Measurements from ENCODE around the gene CDYL. TPM values are rescaled to one million over a fixed set of nuclear protein-coding genes. Genes with fewer than 3 reads are reported as not detected.

The CDYL gene, protein sequence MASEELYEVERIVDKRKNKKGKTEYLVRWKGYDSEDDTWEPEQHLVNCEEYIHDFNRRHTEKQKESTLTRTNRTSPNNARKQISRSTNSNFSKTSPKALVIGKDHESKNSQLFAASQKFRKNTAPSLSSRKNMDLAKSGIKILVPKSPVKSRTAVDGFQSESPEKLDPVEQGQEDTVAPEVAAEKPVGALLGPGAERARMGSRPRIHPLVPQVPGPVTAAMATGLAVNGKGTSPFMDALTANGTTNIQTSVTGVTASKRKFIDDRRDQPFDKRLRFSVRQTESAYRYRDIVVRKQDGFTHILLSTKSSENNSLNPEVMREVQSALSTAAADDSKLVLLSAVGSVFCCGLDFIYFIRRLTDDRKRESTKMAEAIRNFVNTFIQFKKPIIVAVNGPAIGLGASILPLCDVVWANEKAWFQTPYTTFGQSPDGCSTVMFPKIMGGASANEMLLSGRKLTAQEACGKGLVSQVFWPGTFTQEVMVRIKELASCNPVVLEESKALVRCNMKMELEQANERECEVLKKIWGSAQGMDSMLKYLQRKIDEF
- 10 to 100 TPM; 24.0 to 29.6 TPM for total RNA-seq

DNA sequence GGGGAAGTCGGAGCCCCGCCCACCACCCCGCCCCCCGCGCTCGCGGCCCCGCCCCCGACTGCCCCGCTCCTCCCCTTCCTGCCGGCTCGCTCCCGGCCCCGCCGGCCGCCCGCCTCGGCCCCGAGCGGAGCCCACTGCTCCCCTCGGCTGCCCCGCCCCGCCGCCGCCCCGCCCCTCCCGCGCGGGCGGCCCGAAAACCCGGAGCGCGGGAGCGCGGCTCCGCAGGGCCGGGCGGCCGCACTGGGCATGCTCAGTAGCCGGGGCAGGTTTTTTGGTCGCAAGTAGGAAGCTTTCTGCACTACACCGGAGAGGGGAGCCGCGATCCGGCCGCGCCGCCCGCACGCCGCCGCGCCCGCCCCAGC lies at the start of gene CDYL:
CDYL (plus strand) TSS at position 274 of the 362 bp plus-strand sequence. CDS start 380 bp downstream, outside the sequence.
- Mint-ChIP-seq H3K27ac (peak within 1 kb of the TSS; percentile 88 to 94), H3K36me3 (peaks cover 10 to 34% of the 10 kb centered on the region in 2 donors), H3K9me3 (peaks cover 0 to 28% of the 10 kb centered on the region in 2 donors)
- ATAC-seq = peak; percentile 72 to 83
- DNase-seq (ENCODE audit: low spot score in 2 of 2) = peak; percentile 85 to 91

- Mint-ChIP-seq H3K27ac (no peak overlapping the region), H3K36me3 (no peaks in the 10 kb centered on the region), H3K9me3 (no peaks in the 10 kb centered on the region)
- ATAC-seq = no peak
- no peak for DNase-seq (ENCODE audit: low spot score in 2 of 2)
Measured at GRCh38 chr6:4726645-4727044, 49.6 kb upstream of the CDYL start.

GRCh38 chr6:4727217-4727616 lies 49.0 kb upstream of the CDYL start:
- ATAC-seq (no peak), DNase-seq (ENCODE audit: low spot score in 2 of 2) (no peak)
- Mint-ChIP-seq H3K9me3 (no peaks in the 10 kb centered on the region), H3K36me3 (no peaks in the 10 kb centered on the region), H3K27ac (no peak overlapping the region)

- Mint-ChIP-seq H3K9me3 (no peaks in the 10 kb centered on the region), H3K36me3 (no peaks in the 10 kb centered on the region), H3K27ac (peak overlapping the region in 1 of 2 donors; percentile 80)
- ATAC-seq = peak; percentile 79 to 93
- peak in 1 of 2 donors; percentile 13 for DNase-seq (ENCODE audit: low spot score in 2 of 2)
Measured at GRCh38 chr6:4727671-4728435, 48.4 kb upstream of the CDYL start.

DNA sequence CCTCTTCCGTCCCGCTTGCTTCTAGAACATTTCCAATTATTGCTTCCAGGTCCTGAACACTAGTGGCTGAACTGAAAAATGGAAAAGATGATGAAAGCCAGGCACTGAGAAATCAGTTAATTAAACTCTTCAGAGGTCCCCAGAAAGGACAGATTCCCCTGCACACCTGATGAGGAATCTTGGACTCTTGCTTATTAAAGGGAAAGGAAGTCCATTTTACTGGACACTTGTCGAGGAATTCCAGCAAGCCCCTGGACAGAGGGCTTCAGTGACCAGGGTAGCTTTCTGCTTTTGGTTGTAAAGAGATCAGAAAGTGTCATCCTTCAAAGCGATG lies 47.8 kb upstream of the CDYL start:
- no peaks in the 10 kb centered on the region for H3K36me3 Mint-ChIP-seq
- H3K27ac Mint-ChIP-seq = no peak overlapping the region
- H3K9me3 Mint-ChIP-seq = no peaks in the 10 kb centered on the region
- DNase-seq (ENCODE audit: low spot score in 2 of 2) (no peak), ATAC-seq (no peak)

GRCh38 chr6:4728926-4729325 lies 47.3 kb upstream of the CDYL start:
- no peaks in the 10 kb centered on the region for H3K9me3 Mint-ChIP-seq
- H3K36me3 Mint-ChIP-seq = no peaks in the 10 kb centered on the region
- DNase-seq (ENCODE audit: low spot score in 2 of 2) = no peak
- ATAC-seq = no peak
- peak overlapping the region; percentile 10 to 35 for H3K27ac Mint-ChIP-seq

GRCh38 chr6:4731996-4732395 lies 44.2 kb upstream of the CDYL start:
- H3K27ac Mint-ChIP-seq = no peak overlapping the region
- ATAC-seq (no peak), DNase-seq (ENCODE audit: low spot score in 2 of 2) (no peak)
- H3K9me3 Mint-ChIP-seq = no peaks in the 10 kb centered on the region
- H3K36me3 Mint-ChIP-seq = no peaks in the 10 kb centered on the region

DNA sequence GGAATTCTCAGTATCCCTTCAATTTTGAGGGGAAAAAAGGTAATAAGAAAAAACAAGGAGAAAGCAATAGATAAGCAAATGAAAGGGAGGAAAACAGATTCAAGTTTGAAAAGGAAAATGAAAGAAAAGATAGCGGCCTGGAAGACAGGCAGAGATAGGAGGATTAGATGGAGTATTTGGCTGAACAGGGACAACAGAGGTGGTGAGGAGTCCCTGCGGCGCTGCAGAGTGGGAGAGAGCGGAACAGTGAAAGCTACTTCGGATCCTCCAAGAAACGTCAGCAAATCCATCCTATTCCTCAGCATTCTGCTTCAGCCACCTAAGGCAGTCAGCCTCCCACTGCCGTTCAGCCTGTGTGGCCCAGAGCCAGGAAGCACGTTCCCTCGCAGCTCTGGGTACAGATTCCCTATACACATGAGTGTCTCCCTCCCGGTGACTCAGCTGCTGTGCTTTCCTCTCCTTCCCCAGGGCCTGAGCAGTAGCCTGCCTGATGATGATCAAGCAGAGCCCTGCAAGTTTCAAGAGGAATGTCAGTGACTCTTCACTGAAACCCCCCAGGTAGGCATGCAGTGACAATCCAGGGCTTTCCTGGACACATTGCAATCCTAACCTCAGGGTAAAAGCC lies 43.4 kb upstream of the CDYL start:
- Mint-ChIP-seq H3K36me3 (no peaks in the 10 kb centered on the region), H3K9me3 (no peaks in the 10 kb centered on the region), H3K27ac (no peak overlapping the region)
- DNase-seq (ENCODE audit: low spot score in 2 of 2) (no peak), ATAC-seq (no peak)

GRCh38 chr6:4736371-4736873 lies 39.8 kb upstream of the CDYL start:
- Mint-ChIP-seq H3K36me3 (no peaks in the 10 kb centered on the region), H3K9me3 (no peaks in the 10 kb centered on the region), H3K27ac (no peak overlapping the region)
- DNase-seq (ENCODE audit: low spot score in 2 of 2) (no peak), ATAC-seq (no peak)

- Mint-ChIP-seq H3K27ac (no peak overlapping the region), H3K9me3 (no peaks in the 10 kb centered on the region), H3K36me3 (no peaks in the 10 kb centered on the region)
- DNase-seq (ENCODE audit: low spot score in 2 of 2) (no peak), ATAC-seq (no peak)
Measured at GRCh38 chr6:4740032-4740431, 36.2 kb upstream of the CDYL start.

- no peaks in the 10 kb centered on the region for H3K36me3 Mint-ChIP-seq
- H3K27ac Mint-ChIP-seq = no peak overlapping the region
- DNase-seq (ENCODE audit: low spot score in 2 of 2) = no peak
- no peaks in the 10 kb centered on the region for H3K9me3 Mint-ChIP-seq
- no peak for ATAC-seq
Measured at GRCh38 chr6:4743062-4743461, 33.1 kb upstream of the CDYL start.

DNA sequence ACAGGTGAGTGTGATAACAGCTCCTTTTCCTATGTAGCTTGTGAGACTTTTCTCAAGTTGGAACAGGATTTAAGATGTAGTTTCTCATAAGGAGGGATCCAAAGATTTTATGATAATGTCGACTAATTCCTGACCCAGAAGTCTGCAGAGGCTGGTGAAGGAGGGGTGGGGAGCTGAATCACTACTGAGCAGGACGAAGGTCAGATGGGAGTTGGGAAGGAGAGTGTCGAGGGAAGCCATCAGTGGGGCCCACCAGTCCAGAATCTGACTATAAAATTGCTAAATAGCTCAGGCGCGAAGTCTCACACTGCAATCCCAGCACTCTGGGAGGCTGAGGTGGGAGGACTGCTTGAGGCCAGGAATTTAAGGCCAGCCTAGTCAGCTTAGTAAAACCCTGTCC lies 32.3 kb upstream of the CDYL start:
- no peak for ATAC-seq
- H3K36me3 Mint-ChIP-seq = no peaks in the 10 kb centered on the region
- H3K27ac Mint-ChIP-seq = no peak overlapping the region
- no peak for DNase-seq (ENCODE audit: low spot score in 2 of 2)
- no peaks in the 10 kb centered on the region for H3K9me3 Mint-ChIP-seq

DNA sequence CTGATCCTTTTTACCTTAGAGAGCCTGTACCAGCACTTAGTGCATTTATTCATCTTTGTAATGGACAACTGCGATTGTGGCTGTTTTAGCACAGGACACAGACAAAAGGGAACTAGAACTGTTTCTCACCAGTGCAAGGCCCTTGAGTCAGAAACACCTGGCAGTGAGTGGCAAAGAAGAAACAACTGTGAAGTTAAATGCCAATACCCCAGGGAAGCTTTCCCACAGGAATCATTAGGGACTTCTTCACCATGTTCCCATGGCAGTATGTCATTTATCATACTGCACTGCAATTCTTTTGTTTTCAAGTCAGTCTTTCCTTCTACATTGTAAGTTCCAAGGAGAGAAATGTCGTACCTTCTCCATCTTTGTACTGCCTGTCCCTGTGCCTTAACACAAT lies 28.6 kb upstream of the CDYL start:
- no peak for DNase-seq (ENCODE audit: low spot score in 2 of 2)
- Mint-ChIP-seq H3K36me3 (no peaks in the 10 kb centered on the region), H3K27ac (no peak overlapping the region), H3K9me3 (peaks cover 0 to 4% of the 10 kb centered on the region in 2 donors)
- ATAC-seq = no peak

GRCh38 chr6:4751823-4752464 lies 24.3 kb upstream of the CDYL start:
- H3K27ac Mint-ChIP-seq = no peak overlapping the region
- ATAC-seq (no peak), DNase-seq (ENCODE audit: low spot score in 2 of 2) (no peak)
- no peaks in the 10 kb centered on the region for H3K36me3 Mint-ChIP-seq
- H3K9me3 Mint-ChIP-seq = peaks cover 0 to 4% of the 10 kb centered on the region in 2 donors

DNA sequence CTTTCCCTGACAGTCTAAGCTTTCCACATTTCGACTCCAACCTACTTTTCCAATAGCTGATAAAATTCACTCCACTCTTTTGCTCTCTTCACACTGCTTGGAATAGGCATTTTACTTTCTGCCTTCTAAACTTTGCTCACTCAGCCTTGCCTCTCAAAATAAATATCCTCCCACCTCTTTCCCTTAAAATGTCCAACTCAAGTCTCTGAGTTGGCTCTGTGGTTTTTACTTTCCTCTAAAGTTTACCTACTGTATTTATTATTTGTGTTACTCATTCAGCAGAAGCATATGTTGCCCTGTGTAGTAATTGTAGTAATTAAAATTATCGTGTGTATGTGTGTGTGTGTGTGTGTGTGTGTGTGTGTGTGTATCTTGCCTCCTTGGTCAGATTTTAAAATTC lies 20.0 kb upstream of the CDYL start:
- Mint-ChIP-seq H3K9me3 (no peaks in the 10 kb centered on the region), H3K36me3 (no peaks in the 10 kb centered on the region)
- ATAC-seq = no peak

GRCh38 chr6:4759997-4760396 lies 16.2 kb upstream of the CDYL start:
- DNase-seq (ENCODE audit: low spot score in 2 of 2) (no peak), ATAC-seq (no peak)
- peaks cover 9 to 12% of the 10 kb centered on the region in 2 donors for H3K36me3 Mint-ChIP-seq
- H3K9me3 Mint-ChIP-seq = peaks cover 7 to 10% of the 10 kb centered on the region in 2 donors
- H3K27ac Mint-ChIP-seq = no peak overlapping the region

More for the DNA sequence above, 20.0 kb upstream of the CDYL start:
- no peak overlapping the region for H3K27ac Mint-ChIP-seq
- no peak for DNase-seq (ENCODE audit: low spot score in 2 of 2)

Data from activated naive CD4-positive, alpha-beta T cell treated with anti-CD3 and anti-CD28 coated beads, Interleukin-2, amount 50 U/mL, for 72 hours (primary cell).